ENCODE results near the gene MYH6. TPM values are rescaled to one million over a fixed set of nuclear protein-coding genes. Genes with fewer than 3 reads are reported as not detected.

MYH6 gene
- total RNA-seq, 1 experiment from 2014 or later, result not detected

- intact Hi-C loops (cut with micrococcal nuclease; ENCODE audit: unreplicated experiment), result no loop called here
- TF ChIP-seq CTCF (conservative IDR thresholded peaks at IDR 0.05; ENCODE audit: low read depth, low read length) (peak; percentile 31; the same call in 1 of the 2 replicates), EZH2 (IDR thresholded peaks at IDR 0.05; ENCODE audit: borderline replicate concordance, low read depth, low read length, poor library complexity, severe bottlenecking) (no peak)
- no peaks in the 10 kb centered on the region for H3K36me3 ChIP-seq (ENCODE audit: insufficient read depth, low read length, poor library complexity, severe bottlenecking)
- POLR2A ChIA-PET (ENCODE audit: low non-redundant PET), result no interaction called here
- H3K4me1 ChIP-seq (ENCODE audit: insufficient read depth, low read length, poor library complexity, severe bottlenecking), result no peaks in the 10 kb centered on the region
- H3K9me3 ChIP-seq (ENCODE audit: low read depth, low read length, poor library complexity, severe bottlenecking), result peaks cover 14% of the 10 kb centered on the region
- no peak for DNase-seq (ENCODE audit: low spot score)
- no TSS peak for BruUV-seq (replicated peaks)
- H3K27me3 ChIP-seq (replicated peaks; ENCODE audit: insufficient read depth, low read depth, low read length, poor library complexity), result no peaks in the 10 kb centered on the region
- CTCF ChIA-PET, result no interaction called here
- H3K27ac ChIP-seq (ENCODE audit: low read depth, low read length, poor library complexity, severe bottlenecking), result no peak overlapping the region
- no peak overlapping the region for H3K4me3 ChIP-seq (ENCODE audit: low read depth, low read length, poor library complexity, severe bottlenecking)
Observed at GRCh38 chr14:23344481-23344880, 63.6 kb downstream of the MYH6 start.

GRCh38 chr14:23339506-23340268, 68.4 kb downstream of the MYH6 start:
- POLR2A ChIA-PET (ENCODE audit: low non-redundant PET), result no interaction called here

GRCh38 chr14:23335623-23336022, 72.5 kb downstream of the MYH6 start:
- no peaks in the 10 kb centered on the region for H3K27me3 ChIP-seq (replicated peaks; ENCODE audit: insufficient read depth, low read depth, low read length, poor library complexity)
- BruUV-seq (replicated peaks), result no TSS peak
- ChIA-PET CTCF (no interaction called here), POLR2A (ENCODE audit: low non-redundant PET) (no interaction called here)
- peaks cover 20% of the 10 kb centered on the region for H3K9me3 ChIP-seq (ENCODE audit: low read depth, low read length, poor library complexity, severe bottlenecking)
- H3K36me3 ChIP-seq (ENCODE audit: insufficient read depth, low read length, poor library complexity, severe bottlenecking), result no peaks in the 10 kb centered on the region
- H3K4me1 ChIP-seq (ENCODE audit: insufficient read depth, low read length, poor library complexity, severe bottlenecking), result no peaks in the 10 kb centered on the region
- no peak overlapping the region for H3K4me3 ChIP-seq (ENCODE audit: low read depth, low read length, poor library complexity, severe bottlenecking)
- no peak for DNase-seq (ENCODE audit: low spot score)
- TF ChIP-seq EZH2 (IDR thresholded peaks at IDR 0.05; ENCODE audit: borderline replicate concordance, low read depth, low read length, poor library complexity, severe bottlenecking) (no peak), CTCF (conservative IDR thresholded peaks at IDR 0.05; ENCODE audit: low read depth, low read length) (no peak)
- H3K27ac ChIP-seq (ENCODE audit: low read depth, low read length, poor library complexity, severe bottlenecking), result no peak overlapping the region
- intact Hi-C loops (cut with micrococcal nuclease; ENCODE audit: unreplicated experiment), result loop anchor here (1.0 kb wide), 1 partner anchor 17 kb away; the partner anchor contains the start of gene SLC22A17

More at GRCh38 chr14:23339506-23340268, 68.4 kb downstream of the MYH6 start:
- TF ChIP-seq CTCF (conservative IDR thresholded peaks at IDR 0.05; ENCODE audit: low read depth, low read length) (no peak), EZH2 (IDR thresholded peaks at IDR 0.05; ENCODE audit: borderline replicate concordance, low read depth, low read length, poor library complexity, severe bottlenecking) (no peak)
- intact Hi-C loops (cut with micrococcal nuclease; ENCODE audit: unreplicated experiment), result no loop called here
- DNase-seq (ENCODE audit: low spot score), result no peak
- no TSS peak for BruUV-seq (replicated peaks)
- Histone ChIP-seq H3K4me1 (ENCODE audit: insufficient read depth, low read length, poor library complexity, severe bottlenecking) (no peaks in the 10 kb centered on the region), H3K9me3 (ENCODE audit: low read depth, low read length, poor library complexity, severe bottlenecking) (peaks cover 23% of the 10 kb centered on the region), H3K4me3 (ENCODE audit: low read depth, low read length, poor library complexity, severe bottlenecking) (no peak overlapping the region), H3K27ac (ENCODE audit: low read depth, low read length, poor library complexity, severe bottlenecking) (no peak overlapping the region), H3K36me3 (ENCODE audit: insufficient read depth, low read length, poor library complexity, severe bottlenecking) (no peaks in the 10 kb centered on the region), H3K27me3 (replicated peaks; ENCODE audit: insufficient read depth, low read depth, low read length, poor library complexity) (no peaks in the 10 kb centered on the region)
- CTCF ChIA-PET, result no interaction called here

Small RNA genes lying within 50 kb of the gene (microRNA-seq; reads per million reads assigned to microRNA genes)
- 16.4 reads per million, percentile 40 among the genes with 10 or more reads in this experiment for gene MIR208A
- not detected for gene MIR208B

Other genes starting within 250 kb of the MYH6 start
- 18.3 and 24.8 TPM in 2 replicates for gene SLC7A8, start 224.6 kb downstream of the MYH6 start, total RNA-seq (2021)
- not detected in 2 replicates for gene RNF212B, start 170.3 kb downstream of the MYH6 start, total RNA-seq (2021)
- 6.3 and 9.5 TPM in 2 replicates for gene HOMEZ, start 122.1 kb downstream of the MYH6 start, total RNA-seq (2021)
- 9.7 and 10.9 TPM in 2 replicates for gene PPP1R3E, start 105.4 kb downstream of the MYH6 start, total RNA-seq (2021)
- 22.8 and 25.1 TPM in 2 replicates for gene BCL2L2, start 101.4 kb downstream of the MYH6 start, total RNA-seq (2021)
- 275 and 287 TPM in 2 replicates for gene PABPN1, start 86.8 kb downstream of the MYH6 start, total RNA-seq (2021)
- gene SLC22A17, start 55.4 kb downstream of the MYH6 start, total RNA-seq (2021), result 23.0 and 28.4 TPM in 2 replicates
- 55.9 and 60.9 TPM in 2 replicates for gene EFS, start 43.1 kb downstream of the MYH6 start, total RNA-seq (2021)
- gene IL25, start 35.5 kb downstream of the MYH6 start, total RNA-seq (2021), result not detected in 2 replicates
- gene CMTM5, start 31.2 kb downstream of the MYH6 start, total RNA-seq (2021), result not detected in 2 replicates
- gene MYH7, start 27.4 kb upstream of the MYH6 start, total RNA-seq (2021), result not detected in 2 replicates
- 59.9 and 71.2 TPM in 2 replicates for gene NGDN, start 61.4 kb upstream of the MYH6 start, total RNA-seq (2021)
- 4.8 and 5.8 TPM in 2 replicates for gene ZFHX2, start 143.5 kb upstream of the MYH6 start, total RNA-seq (2021)
- 12.3 and 18.9 TPM in 2 replicates for gene THTPA, start 148.0 kb upstream of the MYH6 start, total RNA-seq (2021)
- 26.0 and 40.1 TPM in 2 replicates for gene AP1G2, start 159.5 kb upstream of the MYH6 start, total RNA-seq (2021)
- gene JPH4, start 170.5 kb upstream of the MYH6 start, total RNA-seq (2021), result 0.22 TPM in 1 of 2 replicates, not detected in the other
- 0.83 and 1.2 TPM in 2 replicates for gene DHRS2, start 228.1 kb upstream of the MYH6 start, total RNA-seq (2021)

Measured in A673 (cell line).